A549 (cell line): ENCODE results near the gene UPF2. TPM values are rescaled to one million over a fixed set of nuclear protein-coding genes. Genes with fewer than 3 reads are reported as not detected.
A peak's percentile ranks its signal among the peaks of the same experiment; 100 is the strongest.

Experiments
- ATAC-seq, 2 experiments: fragments of 200-7000 bp in 1 of 2; fragments of >200 bp in 1 of 2; cut with Nextera tagmentation in 1 of 2; cut with Tn5 transposase in 1 of 2; 3 replicates each; pipeline versions ENCODE4 v1.8.0 to v1.9.1; 2018 to 2020; ENCODE audit warnings: mild to moderate bottlenecking in 1 of 2, moderate library complexity in 1 of 2
- CTCF ChIA-PET: fragments of 300-600 bp; sonication (Branson Sonifier 250); formaldehyde crosslinking; extraction: SDS; loops from one replicate; lab custom pipeline; 2021; ENCODE audit warnings: antibody characterized with exemption, inconsistent platforms; lab: Yijun Ruan, JAX
- POLR2A ChIA-PET: fragments of 350-600 bp; formaldehyde crosslinking; extraction: SDS; loops from one replicate; lab custom pipeline; 2021; ENCODE audit warnings: antibody characterized with exemption, inconsistent platforms; lab: Yijun Ruan, JAX
- DNase-seq, 2 experiments: peaks; one replicate each; pipeline versions ENCODE4 v3.0.0 to v3.0.0-alpha.2; 2011 to 2016; ENCODE audit warnings: low read depth in 1 of 2, low spot score in 1 of 2
- FAIRE-seq: peaks from 2 replicates; lab custom pipeline; 2011; peaks lifted over from hg19 to GRCh38; lab: Jason Lieb, UNC
- H3K27ac ChIP-seq, 2 experiments: fragments of >200 bp; sonication (Bioruptor Twin); formaldehyde crosslinking; 3 replicates each; pipeline ENCODE4 v1.5.1; 2016 to 2017
- H3K4me1 ChIP-seq: fragments of >200 bp; sonication (Bioruptor Twin); formaldehyde crosslinking; 3 replicates; pipeline ENCODE4 v1.6.1; 2016
- H3K4me2 ChIP-seq: fragments of >200 bp; sonication (Bioruptor Twin); formaldehyde crosslinking; 3 replicates; pipeline ENCODE4 v1.6.1; 2016
- H3K4me3 ChIP-seq: fragments of >200 bp; sonication (Bioruptor Twin); formaldehyde crosslinking; 3 replicates; pipeline ENCODE4 v1.5.1; 2016
- H3K9me3 ChIP-seq: fragments of >200 bp; sonication (Bioruptor Twin); formaldehyde crosslinking; 3 replicates; pipeline ENCODE4 v1.6.1; 2016
- BHLHE40 ChIP-seq: IDR thresholded peaks from 2 replicates; pipeline ENCODE4 v1.6.1; 2012; ENCODE audit warnings: low read depth, low read length, inconsistent platforms
- CEBPB ChIP-seq, 2 experiments: fragments of >200 bp in 1 of 2; sonication (Bioruptor Twin) in 1 of 2; formaldehyde crosslinking in 1 of 2; IDR thresholded peaks; 2 replicates each; pipeline ENCODE4 v1.6.1; 2012 to 2016
- CHD4 ChIP-seq: fragments of 200-600 bp; sonication (generic); IDR thresholded peaks from 2 replicates; pipeline ENCODE4 v1.6.1; 2016; ENCODE audit warnings: antibody characterized with exemption, mild to moderate bottlenecking, borderline replicate concordance
- EHMT2 ChIP-seq: fragments of 200-600 bp; sonication (generic); IDR thresholded peaks from 2 replicates; pipeline ENCODE4 v1.6.1; 2016; ENCODE audit warnings: antibody characterized with exemption, low read depth, mild to moderate bottlenecking, moderate library complexity
- EP300 ChIP-seq, 2 experiments: fragments of >200 bp; sonication (Bioruptor Twin); formaldehyde crosslinking; IDR thresholded peaks; 2 replicates in 1 of 2; 3 replicates in 1 of 2; pipeline ENCODE4 v1.6.1; 2016 to 2017
- ESRRA ChIP-seq: fragments of 150-350 bp; IDR thresholded peaks from 2 replicates; pipeline ENCODE4 v1.6.1; 2014; ENCODE audit warnings: mild to moderate bottlenecking, low read length, borderline replicate concordance
- FOSB ChIP-seq: fragments of 250-450 bp; sonication (Bioruptor Pico); IDR thresholded peaks from 2 replicates; pipeline ENCODE4 v1.5.0; 2020; ENCODE audit warnings: mild to moderate bottlenecking, moderate library complexity
- FOSL2 ChIP-seq, 2 experiments: fragments of 450-650 bp in 1 of 2; fragments of >200 bp in 1 of 2; sonication (Bioruptor Twin) in 1 of 2; formaldehyde crosslinking; IDR thresholded peaks; 2 replicates each; pipeline versions ENCODE4 v1.5.0 to v1.6.1; 2016 to 2020; ENCODE audit warnings: mild to moderate bottlenecking in 1 of 2, moderate library complexity in 1 of 2
- FOXS1 ChIP-seq: fragments of 250-450 bp; sonication (Bioruptor Pico); IDR thresholded peaks from 2 replicates; pipeline ENCODE4 v1.5.0; 2020; ENCODE audit warnings: mild to moderate bottlenecking, moderate library complexity
- GATA3 ChIP-seq: IDR thresholded peaks from 2 replicates; pipeline ENCODE4 v1.6.1; 2012; ENCODE audit warnings: borderline replicate concordance
- HDAC2 ChIP-seq: fragments of 200-600 bp; sonication (generic); IDR thresholded peaks from 2 replicates; pipeline ENCODE4 v1.6.1; 2016
- HEYL ChIP-seq: fragments of 250-450 bp; sonication (Bioruptor Pico); IDR thresholded peaks from 2 replicates; pipeline ENCODE4 v1.8.0; 2021; ENCODE audit warnings: mild to moderate bottlenecking, moderate library complexity
- HOXB13 ChIP-seq: fragments of 250-450 bp; sonication (Bioruptor Pico); IDR thresholded peaks from 2 replicates; pipeline ENCODE4 v1.5.0; 2020; ENCODE audit warnings: low read depth, mild to moderate bottlenecking, moderate library complexity
- HOXB5 ChIP-seq: fragments of 250-450 bp; sonication (Bioruptor Pico); IDR thresholded peaks from 2 replicates; pipeline ENCODE4 v1.5.0; 2020; ENCODE audit warnings: mild to moderate bottlenecking, moderate library complexity
- KDM1A ChIP-seq: fragments of 200-600 bp; sonication (generic); IDR thresholded peaks from 2 replicates; pipeline ENCODE4 v1.6.1; 2016; ENCODE audit warnings: low read depth, mild to moderate bottlenecking
- NPAS2 ChIP-seq: fragments of 250-450 bp; sonication (Bioruptor Pico); IDR thresholded peaks from 2 replicates; pipeline ENCODE4 v1.8.0; 2022; ENCODE audit warnings: mild to moderate bottlenecking, moderate library complexity, borderline replicate concordance
- NR3C1 ChIP-seq: fragments of >200 bp; sonication (Bioruptor Twin); formaldehyde crosslinking; IDR thresholded peaks from 3 replicates; pipeline ENCODE4 v1.6.1; 2017
- POLR2A ChIP-seq: IDR thresholded peaks from 2 replicates; pipeline ENCODE4 v1.6.1; 2012; ENCODE audit warnings: mild to moderate bottlenecking, low read length
- RAD21 ChIP-seq, 2 experiments: fragments of >200 bp in 1 of 2; sonication (Bioruptor Twin) in 1 of 2; formaldehyde crosslinking in 1 of 2; IDR thresholded peaks in 1 of 2; conservative IDR thresholded peaks in 1 of 2; 2 replicates in 1 of 2; 3 replicates in 1 of 2; pipeline ENCODE4 v1.6.1; 2012 to 2018; ENCODE audit warnings: inconsistent platforms in 1 of 2
- RCOR1 ChIP-seq: fragments of 150-350 bp; IDR thresholded peaks from 2 replicates; pipeline ENCODE4 v1.6.1; 2014; ENCODE audit warnings: antibody characterized with exemption, low read length, low read depth
- RNF2 ChIP-seq: fragments of 200-600 bp; sonication (generic); IDR thresholded peaks from 2 replicates; pipeline ENCODE4 v1.6.1; 2016; ENCODE audit warnings: low read depth, mild to moderate bottlenecking, antibody characterized with exemption, moderate library complexity, borderline replicate concordance
- SREBF2 ChIP-seq: fragments of 450-650 bp; IDR thresholded peaks from 2 replicates; pipeline ENCODE4 v1.6.1; 2014; ENCODE audit warnings: mild to moderate bottlenecking, moderate library complexity
- TP53 ChIP-seq: fragments of 250-450 bp; sonication (Bioruptor Pico); IDR thresholded peaks from 2 replicates; pipeline ENCODE4 v1.5.0; 2021; ENCODE audit warnings: mild to moderate bottlenecking, moderate library complexity
- ZFP36 ChIP-seq: fragments of 450-650 bp; IDR thresholded peaks from 2 replicates; pipeline ENCODE4 v1.6.1; 2014; ENCODE audit warnings: borderline replicate concordance; ENCODE audit not compliant: partially characterized antibody
- ZNF302 ChIP-seq: fragments of 250-450 bp; sonication (Bioruptor Pico); IDR thresholded peaks from 2 replicates; pipeline ENCODE4 v1.9.0; 2021; ENCODE audit warnings: inconsistent platforms, mild to moderate bottlenecking, moderate library complexity
- WGBS: methylation state at CpG from one replicate; pipeline ENCODE4 v1.1.6; 2017; ENCODE audit errors: missing lambda C conversion rate; 5-methylcytosine and 5-hydroxymethylcytosine counted together
- polyA plus RNA-seq, 4 experiments: library from polyadenylated mRNA; depleted of rRNA in 3 of 4; stranded (reverse); fragments of >200 nt; fragmentation: RNase III in 1 of 4; extraction: RNeasy Plus Mini Kit Qiagen cat#74134 plus additional on column Dnase treatment in 1 of 4; gene quantifications; 2 replicates in 3 of 4; 3 replicates in 1 of 4; pipeline ENCODE4 v1.2.3, GENCODE V29; 2011 to 2017
- TF ChIP-seq, protein P1 (sequence below): fragments of 200-600 bp; sonication (generic); IDR thresholded peaks from 2 replicates; pipeline ENCODE4 v1.6.1; 2016; ENCODE audit warnings: antibody characterized with exemption, mild to moderate bottlenecking, moderate library complexity
- TF ChIP-seq, protein P2 (sequence below): fragments of 250-450 bp; sonication (Bioruptor Pico); IDR thresholded peaks from 2 replicates; pipeline ENCODE4 v1.5.0; 2020; ENCODE audit warnings: low read depth, mild to moderate bottlenecking, moderate library complexity
- TF ChIP-seq, protein P3 (sequence below): IDR thresholded peaks from 2 replicates; pipeline ENCODE4 v1.6.1; 2012

UPF2 gene
- polyA plus RNA-seq, 2 of the 4 experiments (the other 2 are of a cell fraction): 16.5 to 21.6 TPM

DNA sequence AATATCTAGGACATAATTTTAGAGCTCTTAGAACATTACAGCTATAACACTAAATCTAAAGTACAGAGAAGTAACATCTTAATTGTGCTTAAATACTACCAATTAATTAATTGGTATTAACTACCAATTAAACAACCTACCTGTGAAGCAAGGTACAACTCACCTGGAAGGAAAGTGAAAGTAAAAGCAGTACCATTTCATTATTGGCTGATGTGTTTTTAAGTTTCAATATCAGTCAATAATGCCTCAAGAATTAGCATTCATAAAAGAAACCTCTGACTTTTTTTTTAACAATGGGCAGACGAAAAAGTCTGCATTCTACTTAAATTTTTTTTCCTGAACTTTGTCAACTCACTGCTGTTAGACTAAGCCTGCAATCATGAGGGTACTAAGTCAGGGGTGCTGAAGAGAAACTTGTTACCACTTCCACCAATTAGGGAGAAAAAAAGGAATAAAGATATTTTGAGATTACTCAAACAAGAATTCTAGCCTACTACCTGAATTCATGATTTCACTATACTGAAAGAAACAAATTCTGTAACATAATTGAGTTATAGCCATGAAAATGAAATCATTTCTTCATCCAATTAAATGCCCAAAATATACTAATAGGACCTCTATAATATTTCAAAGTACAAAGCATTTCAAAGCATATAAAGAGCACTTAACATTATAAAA, 19.9 kb downstream of the UPF2 start:
- H3K4me2 ChIP-seq: peak overlapping the region; percentile 27; the same call in 1 of the 3 replicates
- H3K4me1 ChIP-seq: peaks cover 21% of the 10 kb centered on the region; the same call in 2 of the 3 replicates
- DNase-seq: no peak
- H3K9me3 ChIP-seq: no peaks in the 10 kb centered on the region
- no peak overlapping the region for H3K4me3 ChIP-seq
- TF ChIP-seq HOXB13 (CRISPR knock-in tag) (no peak), ESRRA (no peak), RAD21 (conservative IDR thresholded peaks at IDR 0.05 in 1 of 2, IDR thresholded peaks at IDR 0.05 in 1 of 2) (no peak), FOSB (no peak), CHD4 (no peak), NR3C1 (no peak), GATA3 (no peak), RNF2 (no peak), HEYL (no peak), RCOR1 (no peak), EHMT2 (no peak), FOXS1 (CRISPR knock-in tag) (no peak), SREBF2 (no peak), TP53 (CRISPR knock-in tag) (no peak), ZNF302 (CRISPR knock-in tag) (no peak)
- TF ChIP-seq, protein P1, sequence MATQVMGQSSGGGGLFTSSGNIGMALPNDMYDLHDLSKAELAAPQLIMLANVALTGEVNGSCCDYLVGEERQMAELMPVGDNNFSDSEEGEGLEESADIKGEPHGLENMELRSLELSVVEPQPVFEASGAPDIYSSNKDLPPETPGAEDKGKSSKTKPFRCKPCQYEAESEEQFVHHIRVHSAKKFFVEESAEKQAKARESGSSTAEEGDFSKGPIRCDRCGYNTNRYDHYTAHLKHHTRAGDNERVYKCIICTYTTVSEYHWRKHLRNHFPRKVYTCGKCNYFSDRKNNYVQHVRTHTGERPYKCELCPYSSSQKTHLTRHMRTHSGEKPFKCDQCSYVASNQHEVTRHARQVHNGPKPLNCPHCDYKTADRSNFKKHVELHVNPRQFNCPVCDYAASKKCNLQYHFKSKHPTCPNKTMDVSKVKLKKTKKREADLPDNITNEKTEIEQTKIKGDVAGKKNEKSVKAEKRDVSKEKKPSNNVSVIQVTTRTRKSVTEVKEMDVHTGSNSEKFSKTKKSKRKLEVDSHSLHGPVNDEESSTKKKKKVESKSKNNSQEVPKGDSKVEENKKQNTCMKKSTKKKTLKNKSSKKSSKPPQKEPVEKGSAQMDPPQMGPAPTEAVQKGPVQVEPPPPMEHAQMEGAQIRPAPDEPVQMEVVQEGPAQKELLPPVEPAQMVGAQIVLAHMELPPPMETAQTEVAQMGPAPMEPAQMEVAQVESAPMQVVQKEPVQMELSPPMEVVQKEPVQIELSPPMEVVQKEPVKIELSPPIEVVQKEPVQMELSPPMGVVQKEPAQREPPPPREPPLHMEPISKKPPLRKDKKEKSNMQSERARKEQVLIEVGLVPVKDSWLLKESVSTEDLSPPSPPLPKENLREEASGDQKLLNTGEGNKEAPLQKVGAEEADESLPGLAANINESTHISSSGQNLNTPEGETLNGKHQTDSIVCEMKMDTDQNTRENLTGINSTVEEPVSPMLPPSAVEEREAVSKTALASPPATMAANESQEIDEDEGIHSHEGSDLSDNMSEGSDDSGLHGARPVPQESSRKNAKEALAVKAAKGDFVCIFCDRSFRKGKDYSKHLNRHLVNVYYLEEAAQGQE: no peak
- TF ChIP-seq, protein P2, sequence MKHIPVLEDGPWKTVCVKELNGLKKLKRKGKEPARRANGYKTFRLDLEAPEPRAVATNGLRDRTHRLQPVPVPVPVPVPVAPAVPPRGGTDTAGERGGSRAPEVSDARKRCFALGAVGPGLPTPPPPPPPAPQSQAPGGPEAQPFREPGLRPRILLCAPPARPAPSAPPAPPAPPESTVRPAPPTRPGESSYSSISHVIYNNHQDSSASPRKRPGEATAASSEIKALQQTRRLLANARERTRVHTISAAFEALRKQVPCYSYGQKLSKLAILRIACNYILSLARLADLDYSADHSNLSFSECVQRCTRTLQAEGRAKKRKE (CRISPR knock-in tag): no peak
- TF ChIP-seq, protein P3, sequence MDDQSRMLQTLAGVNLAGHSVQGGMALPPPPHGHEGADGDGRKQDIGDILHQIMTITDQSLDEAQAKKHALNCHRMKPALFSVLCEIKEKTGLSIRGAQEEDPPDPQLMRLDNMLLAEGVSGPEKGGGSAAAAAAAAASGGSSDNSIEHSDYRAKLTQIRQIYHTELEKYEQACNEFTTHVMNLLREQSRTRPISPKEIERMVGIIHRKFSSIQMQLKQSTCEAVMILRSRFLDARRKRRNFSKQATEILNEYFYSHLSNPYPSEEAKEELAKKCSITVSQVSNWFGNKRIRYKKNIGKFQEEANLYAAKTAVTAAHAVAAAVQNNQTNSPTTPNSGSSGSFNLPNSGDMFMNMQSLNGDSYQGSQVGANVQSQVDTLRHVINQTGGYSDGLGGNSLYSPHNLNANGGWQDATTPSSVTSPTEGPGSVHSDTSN: no peak
- CTCF ChIA-PET: no interaction called here
- WGBS: 67% methylated on average over 1 of the region's 1 CpG
- FAIRE-seq: no peak
- H3K27ac ChIP-seq: no peak overlapping the region
- POLR2A ChIA-PET: no interaction called here
- no peak for ATAC-seq

DNA sequence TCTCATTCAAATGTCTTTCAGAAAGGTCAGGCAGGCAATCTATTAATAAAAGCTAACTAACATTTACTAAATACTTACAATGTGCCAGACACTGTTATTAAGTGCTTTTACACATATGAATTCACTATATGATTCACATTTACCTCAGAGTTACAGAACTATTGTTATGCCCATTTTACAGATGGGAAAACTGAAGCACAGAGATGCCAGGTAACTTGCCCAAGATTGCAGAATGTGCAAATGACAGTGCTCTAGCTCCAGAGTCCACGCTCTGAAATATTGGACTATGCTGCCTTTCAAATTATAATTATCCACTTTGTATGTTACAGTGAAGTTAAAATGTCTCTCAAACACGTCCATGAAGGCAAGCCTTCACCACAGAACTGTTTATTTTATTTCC, 22.0 kb downstream of the UPF2 start:
- peaks cover 21% of the 10 kb centered on the region; the same call in 2 of the 3 replicates for H3K4me1 ChIP-seq
- no peak for ATAC-seq
- no peak overlapping the region for H3K27ac ChIP-seq
- 88% methylated on average over 2 of the region's 2 CpGs for WGBS
- TF ChIP-seq RNF2 (no peak), CEBPB (IDR thresholded peaks at IDR 0.05) (no peak), HOXB5 (CRISPR knock-in tag) (no peak), HDAC2 (0 out of 2 replicates have a peak, but pooled peaks have one; percentile 44), POLR2A (no peak), EP300 (IDR thresholded peaks at IDR 0.05) (no peak), KDM1A (0 out of 2 replicates have a peak, but pooled peaks have one; percentile 67), FOSL2 (IDR thresholded peaks at IDR 0.05) (no peak), FOSL2 (CRISPR knock-in tag; IDR thresholded peaks at IDR 0.05) (no peak), NPAS2 (CRISPR knock-in tag) (no peak), ZFP36 (no peak), EHMT2 (no peak), BHLHE40 (no peak)
- TF ChIP-seq, protein P1: no peak
- no peak for DNase-seq
- POLR2A ChIA-PET: no interaction called here
- CTCF ChIA-PET: no interaction called here
- no peak overlapping the region for H3K4me2 ChIP-seq
- FAIRE-seq: no peak
- no peaks in the 10 kb centered on the region for H3K9me3 ChIP-seq
- H3K4me3 ChIP-seq: no peak overlapping the region
